Activated B cell treated with CpG ODN at 0.5 μM for 24 hours (primary cell): Measurements from ENCODE around the gene ADPRHL1. TPM values are rescaled to one million over a fixed set of nuclear protein-coding genes. Genes with fewer than 3 reads are reported as not detected.

Experiments
- ATAC-seq: fragments of 200-7000 bp; cut with Tn5 transposase; one replicate; pipeline ENCODE4 v1.10.0; 2021; ENCODE audit warnings: low read depth, mild to moderate bottlenecking, moderate library complexity
- CTCF ChIA-PET: fragments of 350-600 bp; sonication (Branson Sonifier 250); formaldehyde crosslinking; loops from one replicate; lab custom pipeline; 2021; ENCODE audit warnings: antibody characterized with exemption; lab: Charles Lee
- POLR2A ChIA-PET: fragments of 350-600 bp; sonication (Branson Sonifier 250); formaldehyde crosslinking; loops from one replicate; lab custom pipeline; 2021; ENCODE audit warnings: antibody characterized with exemption; lab: Charles Lee
- DNase-seq: peaks from one replicate; pipeline ENCODE4 v3.0.0; 2022
- H3K27ac Mint-ChIP-seq: one replicate; pipeline ENCODE4 v1.8.0; 2020; ENCODE audit warnings: mixed read lengths
- H3K27me3 Mint-ChIP-seq: one replicate; pipeline ENCODE4 v1.8.0; 2021; ENCODE audit warnings: mixed read lengths
- H3K36me3 Mint-ChIP-seq: one replicate; pipeline ENCODE4 v1.8.0; 2021; ENCODE audit warnings: low read depth, mixed read lengths
- H3K4me1 Mint-ChIP-seq: one replicate; pipeline ENCODE4 v1.8.0; 2021; ENCODE audit warnings: mixed read lengths
- H3K4me3 Mint-ChIP-seq: one replicate; pipeline ENCODE4 v1.8.0; 2020; ENCODE audit warnings: mild to moderate bottlenecking, mixed read lengths
- H3K9me3 Mint-ChIP-seq: one replicate; pipeline ENCODE4 v1.8.0; 2020; ENCODE audit warnings: mixed read lengths
- CTCF ChIP-seq: fragments of 200-600 bp; IDR thresholded peaks from one replicate; pipeline ENCODE4 v1.8.0; 2022; ENCODE audit warnings: antibody characterized with exemption, mild to moderate bottlenecking
- intact Hi-C: fragments of 100-400 bp; cut with micrococcal nuclease; formaldehyde crosslinking; loops from one replicate; pipeline ENCODE4 v1.15.1; 2024
- total RNA-seq: library from RNA; stranded (reverse); gene quantifications from 2 replicates; pipeline ENCODE4 v1.2.3, GENCODE V29; 2022

The ADPRHL1 gene
- total RNA-seq, 1 donor from 2014 or later, result 0.84 TPM

GRCh38 chr13:113445791-113446487 is 7.3 kb downstream of the ADPRHL1 start:
- intact Hi-C loops, result loop anchor here (1.0 to 2.0 kb wide), 3 partner anchors 45 to 146 kb away; partner anchors contain the start of gene DCUN1D2

GRCh38 chr13:113443991-113444390 is 9.3 kb downstream of the ADPRHL1 start:
- intact Hi-C loops, result no loop called here
- no peak for ATAC-seq
- Mint-ChIP-seq H3K9me3 (no peaks in the 10 kb centered on the region), H3K36me3 (no peaks in the 10 kb centered on the region), H3K27me3 (no peaks in the 10 kb centered on the region), H3K27ac (no peak overlapping the region), H3K4me1 (peaks cover 23% of the 10 kb centered on the region), H3K4me3 (no peak overlapping the region)
- DNase-seq, result no peak
- no peak for TF ChIP-seq CTCF
- CTCF ChIA-PET, result no interaction called here
- POLR2A ChIA-PET, result no interaction called here

More at GRCh38 chr13:113445791-113446487, 7.3 kb downstream of the ADPRHL1 start:
- H3K4me1 Mint-ChIP-seq, result peaks cover 30% of the 10 kb centered on the region
- no peaks in the 10 kb centered on the region for H3K36me3 Mint-ChIP-seq
- peak overlapping the region; percentile 59 for H3K27ac Mint-ChIP-seq
- ChIA-PET POLR2A (interaction anchor here (1.1 kb wide), 1 partner anchor 36 kb away, joined by 3 read pairs; no protein-coding TSS in a partner anchor), CTCF (no interaction called here)
- H3K4me3 Mint-ChIP-seq, result peak overlapping the region; percentile 38
- TF ChIP-seq CTCF, result no peak
- no peaks in the 10 kb centered on the region for H3K9me3 Mint-ChIP-seq
- DNase-seq, result peak; percentile 40
- ATAC-seq, result peak; percentile 82
- H3K27me3 Mint-ChIP-seq, result no peaks in the 10 kb centered on the region

- Mint-ChIP-seq H3K27me3 (no peaks in the 10 kb centered on the region), H3K27ac (no peak overlapping the region), H3K4me3 (no peak overlapping the region), H3K9me3 (no peaks in the 10 kb centered on the region), H3K36me3 (no peaks in the 10 kb centered on the region), H3K4me1 (peaks cover 23% of the 10 kb centered on the region)
- ChIA-PET CTCF (no interaction called here), POLR2A (no interaction called here)
- no peak for ATAC-seq
- intact Hi-C loops, result no loop called here
- no peak for DNase-seq
- no peak for TF ChIP-seq CTCF
These were observed 10.3 kb downstream of the ADPRHL1 start for GRCh38 chr13:113442985-113443362.

GRCh38 chr13:113442354-113442984 is 10.8 kb downstream of the ADPRHL1 start:
- intact Hi-C loops, result no loop called here
- Mint-ChIP-seq H3K9me3 (no peaks in the 10 kb centered on the region), H3K27me3 (no peaks in the 10 kb centered on the region), H3K4me3 (no peak overlapping the region), H3K27ac (no peak overlapping the region), H3K36me3 (no peaks in the 10 kb centered on the region), H3K4me1 (peaks cover 23% of the 10 kb centered on the region)
- TF ChIP-seq CTCF, result no peak
- ATAC-seq, result no peak
- no peak for DNase-seq
- ChIA-PET CTCF (no interaction called here), POLR2A (no interaction called here)

- TF ChIP-seq CTCF, result no peak
- DNase-seq, result no peak
- H3K4me3 Mint-ChIP-seq, result no peak overlapping the region
- no peaks in the 10 kb centered on the region for H3K27me3 Mint-ChIP-seq
- H3K27ac Mint-ChIP-seq, result no peak overlapping the region
- ATAC-seq, result no peak
- ChIA-PET POLR2A (no interaction called here), CTCF (no interaction called here)
- H3K36me3 Mint-ChIP-seq, result no peaks in the 10 kb centered on the region
- peaks cover 23% of the 10 kb centered on the region for H3K4me1 Mint-ChIP-seq
- intact Hi-C loops, result no loop called here
- no peaks in the 10 kb centered on the region for H3K9me3 Mint-ChIP-seq
These were observed 11.6 kb downstream of the ADPRHL1 start for GRCh38 chr13:113441661-113442060.
